ENCODE data around the gene JMJD4.

JMJD4 gene

GRCh38 chr1:227734856-227735538, at the start of gene JMJD4, which contains the start of gene SNAP47:
TSS of gene JMJD4 (minus strand) at chr1:227735302. CDS start at chr1:227735273, 29 bp downstream.
TSS of gene SNAP47 (plus strand) at chr1:227735435. CDS start at chr1:227747737, 12,302 bp downstream.
- TF ChIP-seq CTCF (IDR thresholded peaks at IDR 0.05; ENCODE audit: insufficient read depth, missing control alignments), result no peak
- FAIRE-seq (no peak), DNase-seq (ENCODE audit: insufficient read length, low spot score) (peak; percentile 99)

DNA sequence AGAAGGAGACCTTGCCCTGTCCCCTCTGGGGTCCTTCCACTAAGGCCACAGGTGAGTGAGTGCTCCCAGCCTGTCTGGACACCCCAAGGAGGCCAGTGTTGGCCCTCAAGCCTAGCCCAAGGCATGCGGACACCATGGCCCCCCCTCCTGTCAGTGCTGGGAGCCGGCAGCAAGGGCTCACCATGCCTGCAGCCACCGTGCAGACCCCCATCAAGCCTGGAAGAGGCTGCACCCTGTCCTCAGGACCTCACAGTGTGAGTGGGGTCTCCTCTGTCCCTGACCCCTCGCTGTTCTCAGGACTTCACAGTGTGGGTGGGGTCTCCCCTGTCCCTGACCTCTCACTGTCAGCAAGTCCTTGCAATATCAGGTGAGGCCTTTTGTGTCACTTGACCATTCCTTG, 47.1 kb upstream of the JMJD4 start:
- DNase-seq (ENCODE audit: insufficient read length, low spot score) (no peak), FAIRE-seq (no peak)
- TF ChIP-seq CTCF (IDR thresholded peaks at IDR 0.05; ENCODE audit: insufficient read depth, missing control alignments), result no peak

DNA sequence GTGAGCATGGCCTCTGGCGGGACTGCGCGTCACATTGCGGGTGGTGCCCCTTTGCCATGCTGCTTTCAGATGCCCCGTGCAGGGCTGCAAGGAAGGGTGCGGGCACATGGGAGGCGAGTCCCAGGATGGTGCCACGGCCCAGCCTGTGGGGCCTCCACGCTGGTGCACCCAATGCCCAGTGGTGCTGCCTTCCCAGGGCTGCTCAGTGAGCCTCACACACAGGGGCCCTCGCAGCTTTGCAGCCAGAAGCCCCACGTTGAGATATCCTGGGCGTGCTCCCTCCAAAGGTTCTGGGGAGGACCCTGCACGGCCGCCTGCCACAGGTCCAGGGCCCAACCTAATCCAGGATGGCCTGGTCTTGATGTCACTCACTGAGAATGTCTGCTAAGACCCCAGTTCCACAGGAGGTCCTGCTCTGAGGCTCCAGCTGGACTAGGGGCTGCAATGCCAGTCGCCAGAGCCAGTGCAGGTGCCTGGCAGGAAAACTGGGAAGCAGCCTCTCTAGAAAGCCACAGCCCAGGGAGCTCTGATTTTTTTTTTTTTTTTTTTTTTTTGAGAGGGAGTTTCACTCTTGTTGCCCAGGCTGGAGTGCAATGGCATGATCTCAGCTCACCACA, 46.3 kb upstream of the JMJD4 start:
- TF ChIP-seq CTCF (IDR thresholded peaks at IDR 0.05; ENCODE audit: insufficient read depth, missing control alignments), result no peak
- no peak for DNase-seq (ENCODE audit: insufficient read length, low spot score)
- no peak for FAIRE-seq

- no peak for TF ChIP-seq CTCF (IDR thresholded peaks at IDR 0.05; ENCODE audit: insufficient read depth, missing control alignments)
- no peak for FAIRE-seq
- no peak for DNase-seq (ENCODE audit: insufficient read length, low spot score)
Measured at GRCh38 chr1:227780101-227781044, 45.3 kb upstream of the JMJD4 start.

DNA sequence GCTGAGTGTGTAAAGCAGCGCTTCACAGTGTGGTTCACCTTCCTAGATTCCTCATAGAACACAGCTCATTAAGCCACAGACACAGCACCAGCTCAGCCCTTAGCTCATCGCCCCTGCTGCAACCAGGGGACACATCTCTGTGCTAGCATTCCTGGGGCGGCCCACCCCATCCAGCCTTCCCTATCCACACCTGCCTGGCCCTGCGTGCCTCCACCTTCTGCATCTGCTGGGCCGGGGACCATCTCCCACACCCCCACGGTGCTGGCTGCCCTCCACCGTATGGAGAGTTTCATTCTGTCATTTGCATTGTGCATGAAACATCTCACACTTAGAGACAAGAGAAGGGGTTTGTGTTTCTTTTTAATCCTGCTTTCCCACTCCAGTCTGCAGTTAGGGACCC, 44.6 kb upstream of the JMJD4 start:
- no peak for FAIRE-seq
- TF ChIP-seq CTCF (IDR thresholded peaks at IDR 0.05; ENCODE audit: insufficient read depth, missing control alignments), result no peak
- DNase-seq (ENCODE audit: insufficient read length, low spot score), result no peak

DNA sequence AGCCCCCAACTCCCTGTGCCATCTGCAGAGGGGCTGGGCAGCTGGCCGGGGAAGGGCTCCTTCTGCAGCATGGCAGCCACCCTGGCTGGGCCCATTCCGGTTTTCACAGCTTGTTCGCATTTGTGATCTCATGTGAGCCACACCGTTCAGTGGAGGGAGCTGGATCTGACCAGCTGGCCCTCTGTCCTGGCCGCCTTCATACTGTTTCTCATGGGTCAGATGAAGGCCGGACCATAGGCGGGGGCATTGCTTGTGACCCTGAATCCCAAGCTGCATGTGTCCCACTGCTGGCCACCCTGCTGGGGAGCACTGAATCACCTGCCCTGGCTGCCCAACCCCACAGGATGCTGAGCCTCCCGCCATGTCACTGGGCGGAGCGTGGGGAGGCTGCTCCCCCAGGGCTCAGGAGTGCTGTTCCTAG, 43.9 kb upstream of the JMJD4 start:
- DNase-seq (ENCODE audit: insufficient read length, low spot score) (no peak), FAIRE-seq (no peak)
- no peak for TF ChIP-seq CTCF (IDR thresholded peaks at IDR 0.05; ENCODE audit: insufficient read depth, missing control alignments)

Measured in D721Med (cell line).